Mesenchymal stem cell (in vitro differentiated cells and primary cell): ENCODE data around the gene DAGLA.
A peak's percentile ranks its signal among the peaks of the same experiment; 100 is the strongest.

Experiments
- DNase-seq: peaks from one replicate; pipeline ENCODE4 v3.0.0-alpha.2; 2013
- H2AFZ ChIP-seq: one replicate; pipeline ENCODE4 v1.6.1; 2013; ENCODE audit warnings: low read depth, mild to moderate bottlenecking, control low read depth, inconsistent platforms, low read length, moderate library complexity
- H2AK5ac ChIP-seq: 2 replicates; pipeline ENCODE4 v1.6.1; 2013; ENCODE audit warnings: low read length, moderate library complexity, mild to moderate bottlenecking, inconsistent platforms; ENCODE audit not compliant: severe bottlenecking
- H2BK120ac ChIP-seq: one replicate; pipeline ENCODE4 v1.6.1; 2013; ENCODE audit warnings: low read depth, mild to moderate bottlenecking, inconsistent platforms, low read length, moderate library complexity
- H2BK12ac ChIP-seq, 2 experiments: one replicate each; pipeline ENCODE4 v1.6.1; 2013; ENCODE audit warnings: inconsistent platforms in 2 of 2, low read length in 2 of 2, mild to moderate bottlenecking in 2 of 2, moderate library complexity in 2 of 2, control low read depth in 1 of 2
- H2BK15ac ChIP-seq: one replicate; pipeline ENCODE4 v1.6.1; 2013; ENCODE audit warnings: mild to moderate bottlenecking, low read depth, inconsistent platforms; ENCODE audit not compliant: poor library complexity, severe bottlenecking
- H2BK5ac ChIP-seq: 2 replicates; pipeline ENCODE4 v1.6.1; 2013; ENCODE audit warnings: low read depth, mild to moderate bottlenecking, low read length, control low read depth, inconsistent platforms; ENCODE audit not compliant: poor library complexity, severe bottlenecking
- H3K14ac ChIP-seq, 2 experiments: one replicate each; pipeline ENCODE4 v1.6.1; 2013; ENCODE audit warnings: inconsistent platforms in 2 of 2, low read length in 2 of 2, control low read depth in 1 of 2, mild to moderate bottlenecking in 1 of 2, moderate library complexity in 1 of 2
- H3K18ac ChIP-seq, 2 experiments: one replicate each; pipeline ENCODE4 v1.6.1; 2013; ENCODE audit warnings: inconsistent platforms in 2 of 2, low read length in 2 of 2, control low read depth in 1 of 2, low read depth in 1 of 2, mild to moderate bottlenecking in 1 of 2
- H3K23ac ChIP-seq, 2 experiments: one replicate each; pipeline ENCODE4 v1.6.1; 2013; ENCODE audit warnings: inconsistent platforms in 2 of 2, low read length in 2 of 2, mild to moderate bottlenecking in 2 of 2, moderate library complexity in 2 of 2, control low read depth in 1 of 2
- H3K27ac ChIP-seq: 2 replicates; pipeline ENCODE4 v1.5.1; 2013; ENCODE audit warnings: mild to moderate bottlenecking, moderate library complexity, low read length, control low read depth, inconsistent platforms; ENCODE audit not compliant: poor library complexity, severe bottlenecking
- H3K27me3 ChIP-seq, 2 experiments: 2 replicates each; pipeline versions ENCODE4 v1.6.1 to v1.7.0; 2013; ENCODE audit warnings: low read length in 2 of 2, mild to moderate bottlenecking in 2 of 2, moderate library complexity in 2 of 2, control low read depth in 1 of 2, inconsistent platforms in 1 of 2; ENCODE audit not compliant: control insufficient read depth in 1 of 2, insufficient read depth in 1 of 2
- H3K36me3 ChIP-seq, 2 experiments: 2 replicates each; pipeline versions ENCODE4 v1.6.1 to v1.7.0; 2013; ENCODE audit warnings: low read length in 2 of 2, control low read depth in 1 of 2, inconsistent platforms in 1 of 2, low read depth in 1 of 2, mild to moderate bottlenecking in 1 of 2; ENCODE audit not compliant: insufficient read depth in 2 of 2, control insufficient read depth in 1 of 2
- H3K4ac ChIP-seq, 2 experiments: one replicate each; pipeline ENCODE4 v1.6.1; 2013; ENCODE audit warnings: inconsistent platforms in 2 of 2, low read length in 2 of 2, mild to moderate bottlenecking in 2 of 2, moderate library complexity in 2 of 2, control low read depth in 1 of 2, low read depth in 1 of 2
- H3K4me1 ChIP-seq: 2 replicates; pipeline ENCODE4 v1.6.1; 2013; ENCODE audit warnings: low read depth, low read length, control low read depth; ENCODE audit not compliant: control insufficient read depth, insufficient read depth
- H3K4me2 ChIP-seq: 2 replicates; pipeline ENCODE4 v1.6.1; 2013; ENCODE audit warnings: low read length, mild to moderate bottlenecking, inconsistent platforms; ENCODE audit not compliant: poor library complexity, severe bottlenecking
- H3K4me3 ChIP-seq, 2 experiments: 2 replicates each; pipeline versions ENCODE4 v1.5.1 to v1.7.0; 2013; ENCODE audit warnings: low read length in 2 of 2, mild to moderate bottlenecking in 2 of 2, control low read depth in 1 of 2, low read depth in 1 of 2; ENCODE audit not compliant: insufficient read depth in 1 of 2
- H3K79me1 ChIP-seq: replicated peaks from 2 replicates; pipeline ENCODE4 v1.6.1; 2013; ENCODE audit warnings: mild to moderate bottlenecking, control low read depth, low read length, inconsistent platforms; ENCODE audit not compliant: poor library complexity, severe bottlenecking
- H3K9ac ChIP-seq: 2 replicates; pipeline ENCODE4 v1.7.0; 2013; ENCODE audit warnings: mild to moderate bottlenecking, low read length, moderate library complexity
- H3K9me3 ChIP-seq: 2 replicates; pipeline ENCODE4 v1.7.0; 2013; ENCODE audit warnings: mild to moderate bottlenecking, low read length; ENCODE audit not compliant: control insufficient read depth
- H4K8ac ChIP-seq: one replicate; pipeline ENCODE4 v1.6.1; 2013; ENCODE audit warnings: inconsistent platforms, mild to moderate bottlenecking, low read length, moderate library complexity
- H4K91ac ChIP-seq: one replicate; pipeline ENCODE4 v1.6.1; 2013; ENCODE audit warnings: mild to moderate bottlenecking, low read length, inconsistent platforms
- whole genome bisulfite sequencing: methylation state at CpG from one replicate; pipeline ENCODE4 v1.1.7; 2013; ENCODE audit warnings: mixed read lengths; 5-methylcytosine and 5-hydroxymethylcytosine counted together

The DAGLA gene

GRCh38 chr11:61698173-61698948, 18.2 kb downstream of the DAGLA start:
- no peak overlapping the region for H4K8ac ChIP-seq
- no peak overlapping the region for H3K4me2 ChIP-seq
- H3K4me1 ChIP-seq, result peaks cover 66% of the 10 kb centered on the region
- H2AK5ac ChIP-seq, result no peak overlapping the region
- no peak overlapping the region for H3K9ac ChIP-seq
- H2AFZ ChIP-seq, result no peak overlapping the region
- H2BK5ac ChIP-seq, result no peak overlapping the region
- H3K36me3 ChIP-seq, result no peaks in the 10 kb centered on the region
- no peak overlapping the region for H2BK12ac ChIP-seq
- peak overlapping the region in 1 of 2 experiments; percentile 45 for H3K14ac ChIP-seq
- H4K91ac ChIP-seq, result peak overlapping the region; percentile 22
- H3K4ac ChIP-seq, result no peak overlapping the region
- H3K18ac ChIP-seq, result no peak overlapping the region
- H3K9me3 ChIP-seq, result no peaks in the 10 kb centered on the region
- peak overlapping the region in 1 of 2 experiments; percentile 65 for H3K23ac ChIP-seq
- no peak overlapping the region for H3K27ac ChIP-seq
- WGBS, result 87% methylated on average over 11 of the region's 11 CpGs
- DNase-seq, result no peak
- H3K27me3 ChIP-seq, result no peaks in the 10 kb centered on the region
- no peak overlapping the region for H3K4me3 ChIP-seq
- no peak overlapping the region for H2BK15ac ChIP-seq
- no peak overlapping the region for H2BK120ac ChIP-seq
- H3K79me1 ChIP-seq, result peaks cover 4% of the 10 kb centered on the region

GRCh38 chr11:61699737-61700160, 19.6 kb downstream of the DAGLA start:
- Histone ChIP-seq H3K4ac (no peak overlapping the region), H2BK120ac (no peak overlapping the region), H3K4me1 (peaks cover 60% of the 10 kb centered on the region), H3K27me3 (no peaks in the 10 kb centered on the region), H3K14ac (peak overlapping the region in 1 of 2 experiments; percentile 66), H3K36me3 (no peaks in the 10 kb centered on the region), H3K18ac (no peak overlapping the region), H2AK5ac (no peak overlapping the region), H2AFZ (no peak overlapping the region), H3K27ac (no peak overlapping the region), H3K9ac (no peak overlapping the region), H2BK15ac (no peak overlapping the region), H3K79me1 (peaks cover 4% of the 10 kb centered on the region), H3K23ac (no peak overlapping the region), H4K91ac (no peak overlapping the region), H3K4me2 (no peak overlapping the region), H3K4me3 (no peak overlapping the region), H2BK12ac (no peak overlapping the region), H4K8ac (no peak overlapping the region), H3K9me3 (no peaks in the 10 kb centered on the region), H2BK5ac (no peak overlapping the region)
- DNase-seq, result no peak
- 99% methylated on average over 13 of the region's 13 CpGs for WGBS

- no peaks in the 10 kb centered on the region for H3K9me3 ChIP-seq
- H3K79me1 ChIP-seq, result peaks cover 4% of the 10 kb centered on the region
- H3K4ac ChIP-seq, result no peak overlapping the region
- no peaks in the 10 kb centered on the region for H3K36me3 ChIP-seq
- H3K4me1 ChIP-seq, result peaks cover 56% of the 10 kb centered on the region
- H2BK15ac ChIP-seq, result no peak overlapping the region
- peak; percentile 56 for DNase-seq
- H2BK12ac ChIP-seq, result no peak overlapping the region
- no peak overlapping the region for H2BK120ac ChIP-seq
- H4K8ac ChIP-seq, result no peak overlapping the region
- H2AK5ac ChIP-seq, result no peak overlapping the region
- H3K4me3 ChIP-seq, result no peak overlapping the region
- H3K27me3 ChIP-seq, result no peaks in the 10 kb centered on the region
- H3K18ac ChIP-seq, result no peak overlapping the region
- H3K14ac ChIP-seq, result peak overlapping the region in 1 of 2 experiments; percentile 66
- no peak overlapping the region for H2BK5ac ChIP-seq
- H3K27ac ChIP-seq, result no peak overlapping the region
- H3K4me2 ChIP-seq, result no peak overlapping the region
- H3K9ac ChIP-seq, result no peak overlapping the region
- no peak overlapping the region for H3K23ac ChIP-seq
- 64% methylated on average over 5 of the region's 5 CpGs for WGBS
- no peak overlapping the region for H2AFZ ChIP-seq
- no peak overlapping the region for H4K91ac ChIP-seq
Observed at GRCh38 chr11:61700212-61700611, 20.0 kb downstream of the DAGLA start.

- Histone ChIP-seq H3K27me3 (no peaks in the 10 kb centered on the region), H3K4me1 (peaks cover 51% of the 10 kb centered on the region), H2BK120ac (no peak overlapping the region), H3K9ac (no peak overlapping the region), H2BK12ac (no peak overlapping the region), H3K18ac (no peak overlapping the region), H3K36me3 (peaks cover 0 to 1% of the 10 kb centered on the region in 2 experiments), H2BK15ac (no peak overlapping the region), H3K4ac (no peak overlapping the region), H3K9me3 (no peaks in the 10 kb centered on the region), H3K14ac (no peak overlapping the region), H3K4me3 (no peak overlapping the region), H3K23ac (no peak overlapping the region), H3K79me1 (peaks cover 6% of the 10 kb centered on the region), H2AFZ (no peak overlapping the region), H2BK5ac (no peak overlapping the region), H3K4me2 (no peak overlapping the region), H4K91ac (no peak overlapping the region), H3K27ac (no peak overlapping the region), H4K8ac (no peak overlapping the region), H2AK5ac (no peak overlapping the region)
- 92% methylated on average over 8 of the region's 8 CpGs for WGBS
- DNase-seq, result no peak
Observed at GRCh38 chr11:61700720-61701119, 20.5 kb downstream of the DAGLA start.
